Activated T-helper 1 cell treated with anti-CD3 and anti-CD28 coated beads, Interleukin-12 subunit alpha, Interleukin-12 subunit beta, Interleukin-2, Interleukin-4 antibody, amounts not matched to agents 30 ng/mL and 10 ng/mL and 1 ng/mL, durations not matched to agents 14 hours and 24 hours and 36 hours (primary cell): ENCODE measurements around the gene CNTN5. TPM values are rescaled to one million over a fixed set of nuclear protein-coding genes. Genes with fewer than 3 reads are reported as not detected.

ENCODE experiments used
- DNase-seq: peaks from one replicate; pipeline ENCODE4 v3.0.0; 2021; ENCODE audit warnings: low spot score
- H3K27ac Mint-ChIP-seq: one replicate; pipeline ENCODE4 v1.8.0; 2021; ENCODE audit warnings: mild to moderate bottlenecking, mixed read lengths
- H3K27me3 Mint-ChIP-seq: one replicate; pipeline ENCODE4 v1.8.0; 2022; ENCODE audit warnings: mild to moderate bottlenecking, moderate library complexity, mixed read lengths; ENCODE audit not compliant: insufficient read depth
- H3K36me3 Mint-ChIP-seq: one replicate; pipeline ENCODE4 v1.8.0; 2021; ENCODE audit warnings: low read depth, mixed read lengths
- H3K4me1 Mint-ChIP-seq: one replicate; pipeline ENCODE4 v1.8.0; 2021; ENCODE audit warnings: low read depth, mixed read lengths
- H3K4me3 Mint-ChIP-seq: one replicate; pipeline ENCODE4 v1.8.0; 2021; ENCODE audit warnings: mild to moderate bottlenecking, moderate library complexity, mixed read lengths
- H3K9me3 Mint-ChIP-seq: one replicate; pipeline ENCODE4 v1.8.0; 2021; ENCODE audit warnings: mixed read lengths
- intact Hi-C: fragments of 100-400 bp; cut with micrococcal nuclease; formaldehyde crosslinking; loops from one replicate; pipeline ENCODE4 v1.15.1; 2024
- total RNA-seq: library from RNA; stranded (reverse); gene quantifications from 2 replicates; pipeline ENCODE4 v1.2.3, GENCODE V29; 2022

CNTN5 gene
- total RNA-seq, 1 donor from 2014 or later, result not detected

DNA sequence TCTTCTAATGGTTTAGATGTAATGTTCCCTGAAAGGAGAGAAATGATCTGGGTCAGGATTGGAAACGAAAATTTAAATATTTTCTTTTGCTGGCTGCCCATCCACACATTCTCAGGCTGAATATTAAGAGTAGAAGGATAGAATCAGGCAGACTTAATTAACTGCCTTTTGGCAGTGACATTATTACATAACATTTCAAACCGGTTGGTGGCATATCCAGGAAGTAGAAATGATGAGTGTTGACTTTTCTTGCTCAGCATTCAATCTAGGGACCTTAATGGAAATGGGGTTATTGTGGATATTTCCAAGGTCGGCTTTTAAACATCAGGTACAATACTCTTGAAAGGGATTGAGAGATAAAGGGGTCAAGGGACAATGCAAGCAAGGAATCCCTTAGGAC, 989.0 kb downstream of the CNTN5 start:
- intact Hi-C loops, result no loop called here
- no peak for DNase-seq
- H3K4me3 Mint-ChIP-seq, result no peak overlapping the region
- no peak overlapping the region for H3K27ac Mint-ChIP-seq
- peaks cover 6% of the 10 kb centered on the region for H3K9me3 Mint-ChIP-seq
- H3K36me3 Mint-ChIP-seq, result no peaks in the 10 kb centered on the region
- no peaks in the 10 kb centered on the region for H3K27me3 Mint-ChIP-seq
- H3K4me1 Mint-ChIP-seq, result no peaks in the 10 kb centered on the region

DNA sequence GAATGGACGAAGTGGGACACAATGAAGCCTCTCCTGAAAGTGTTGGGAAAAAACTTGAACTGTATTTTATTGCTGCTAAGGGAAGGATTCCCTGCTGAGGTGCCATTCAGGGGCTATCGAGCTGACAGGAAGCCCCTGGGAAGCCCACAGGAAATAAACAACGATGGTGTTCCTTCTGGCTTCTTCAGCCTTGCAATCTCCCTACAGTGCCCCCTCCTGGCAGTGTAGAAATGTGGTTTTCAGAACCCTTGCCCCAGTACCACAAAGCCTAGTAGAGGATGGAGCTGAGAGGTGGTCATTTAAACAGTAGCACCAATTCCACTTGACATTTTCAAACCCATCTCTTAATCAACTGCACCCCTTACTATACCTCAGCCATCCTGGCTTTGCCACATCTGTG, 989.6 kb downstream of the CNTN5 start:
- DNase-seq, result no peak
- H3K4me1 Mint-ChIP-seq, result no peaks in the 10 kb centered on the region
- no peaks in the 10 kb centered on the region for H3K27me3 Mint-ChIP-seq
- no peak overlapping the region for H3K4me3 Mint-ChIP-seq
- no peak overlapping the region for H3K27ac Mint-ChIP-seq
- no peaks in the 10 kb centered on the region for H3K36me3 Mint-ChIP-seq
- H3K9me3 Mint-ChIP-seq, result peaks cover 6% of the 10 kb centered on the region
- intact Hi-C loops, result no loop called here

DNA sequence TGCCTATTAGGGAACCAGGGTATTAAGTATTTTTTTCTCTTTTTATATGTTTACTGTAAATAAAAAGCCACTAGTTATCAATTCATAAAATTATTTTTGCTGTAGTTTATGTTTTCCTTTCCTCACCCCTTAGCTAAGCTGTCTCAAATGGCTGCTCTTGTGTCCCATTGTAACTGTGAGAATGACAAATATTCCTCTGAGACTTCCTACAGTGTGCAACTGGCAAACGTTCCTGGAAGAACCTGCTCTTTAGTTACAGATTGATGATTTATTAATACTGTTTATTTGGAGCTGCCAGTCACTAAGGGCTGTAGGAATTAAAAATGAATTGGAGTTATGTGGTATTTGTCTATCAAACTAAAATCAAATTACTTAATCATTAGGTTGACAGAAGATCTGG, 990.9 kb downstream of the CNTN5 start:
- no peak for DNase-seq
- no peaks in the 10 kb centered on the region for H3K4me1 Mint-ChIP-seq
- intact Hi-C loops, result no loop called here
- no peak overlapping the region for H3K4me3 Mint-ChIP-seq
- H3K36me3 Mint-ChIP-seq, result no peaks in the 10 kb centered on the region
- H3K27me3 Mint-ChIP-seq, result no peaks in the 10 kb centered on the region
- H3K9me3 Mint-ChIP-seq, result peaks cover 6% of the 10 kb centered on the region
- H3K27ac Mint-ChIP-seq, result no peak overlapping the region

DNA sequence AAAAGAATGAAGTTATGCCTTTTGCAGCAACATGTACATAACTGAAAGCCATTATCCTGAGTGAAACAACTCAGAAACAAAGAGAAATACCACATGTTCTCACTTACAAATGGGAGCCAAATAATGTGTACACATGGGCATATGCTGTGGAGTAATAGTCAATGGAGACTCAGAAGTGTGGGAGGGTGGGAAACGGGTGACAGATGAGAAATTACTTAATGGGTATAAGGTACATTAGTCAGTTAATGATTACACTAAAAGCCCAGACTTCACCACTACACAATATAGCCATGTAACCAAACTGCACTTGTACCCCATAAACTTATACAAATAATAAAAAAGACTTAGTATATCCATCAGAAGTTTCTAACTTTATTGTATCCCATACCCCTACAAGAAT, 992.3 kb downstream of the CNTN5 start:
- peaks cover 7% of the 10 kb centered on the region for H3K9me3 Mint-ChIP-seq
- no peaks in the 10 kb centered on the region for H3K36me3 Mint-ChIP-seq
- intact Hi-C loops, result no loop called here
- no peaks in the 10 kb centered on the region for H3K27me3 Mint-ChIP-seq
- no peak overlapping the region for H3K27ac Mint-ChIP-seq
- H3K4me3 Mint-ChIP-seq, result no peak overlapping the region
- H3K4me1 Mint-ChIP-seq, result no peaks in the 10 kb centered on the region
- DNase-seq, result no peak

DNA sequence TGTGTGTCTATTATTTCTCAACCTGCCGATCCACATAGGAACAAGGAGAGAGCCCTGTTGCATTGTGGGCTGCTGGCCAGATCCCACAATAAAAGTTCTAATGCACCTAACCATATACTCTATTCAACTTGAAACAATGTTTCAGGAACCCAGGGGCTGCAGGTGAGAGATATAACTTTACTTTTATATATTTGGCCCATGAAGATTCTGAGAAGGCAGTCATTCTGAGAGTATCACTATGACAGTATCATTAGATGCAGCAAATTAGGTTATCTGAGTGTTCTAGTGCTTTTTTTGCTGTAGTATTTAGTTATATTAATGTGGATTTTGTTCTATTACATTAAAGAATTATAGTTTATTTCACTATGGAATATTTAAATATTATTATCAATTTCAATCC, 1011.2 kb downstream of the CNTN5 start:
- Mint-ChIP-seq H3K4me3 (no peak overlapping the region), H3K27me3 (no peaks in the 10 kb centered on the region), H3K4me1 (no peaks in the 10 kb centered on the region), H3K27ac (no peak overlapping the region), H3K9me3 (peaks cover 8% of the 10 kb centered on the region), H3K36me3 (no peaks in the 10 kb centered on the region)
- DNase-seq, result no peak
- intact Hi-C loops, result no loop called here

DNA sequence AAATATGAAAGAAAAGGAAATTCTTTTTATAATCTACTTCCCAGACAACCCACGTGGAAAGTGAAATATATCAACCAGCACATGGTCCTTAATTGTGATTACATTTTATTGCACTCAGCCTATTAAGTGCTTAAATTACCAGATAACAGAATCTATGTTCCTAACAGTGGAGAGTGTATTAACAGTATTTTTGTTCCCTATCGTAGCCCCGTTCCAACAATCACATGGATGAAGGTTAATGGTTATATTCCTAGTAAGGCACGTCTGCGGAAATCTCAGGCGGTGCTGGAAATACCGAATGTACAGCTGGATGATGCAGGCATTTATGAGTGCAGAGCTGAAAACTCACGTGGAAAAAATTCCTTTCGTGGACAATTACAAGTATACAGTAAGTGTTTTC, 1040.3 kb downstream of the CNTN5 start:
- H3K9me3 Mint-ChIP-seq, result peaks cover 16% of the 10 kb centered on the region
- H3K4me3 Mint-ChIP-seq, result no peak overlapping the region
- intact Hi-C loops, result no loop called here
- H3K27me3 Mint-ChIP-seq, result no peaks in the 10 kb centered on the region
- no peaks in the 10 kb centered on the region for H3K36me3 Mint-ChIP-seq
- no peak overlapping the region for H3K27ac Mint-ChIP-seq
- DNase-seq, result no peak
- H3K4me1 Mint-ChIP-seq, result no peaks in the 10 kb centered on the region

DNA sequence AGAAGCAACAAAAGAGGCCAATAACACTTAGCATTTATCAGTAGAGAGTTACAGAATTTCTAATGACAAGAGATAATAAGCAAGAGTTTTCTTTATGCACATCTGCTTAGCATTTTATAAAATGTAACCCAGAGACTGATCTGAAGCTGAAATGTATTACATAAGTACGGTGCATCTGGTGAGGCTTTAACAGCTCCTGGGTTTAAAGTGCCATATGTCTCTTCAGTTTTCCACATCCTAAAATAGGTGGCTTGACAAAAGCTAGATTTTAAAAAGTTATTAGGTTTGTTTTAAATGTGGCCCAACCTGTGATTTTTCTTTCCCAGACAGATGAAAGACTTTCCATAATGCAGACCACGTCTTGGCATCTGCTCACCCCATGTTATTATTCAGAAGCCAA, 1045.7 kb downstream of the CNTN5 start:
- no peak for DNase-seq
- Mint-ChIP-seq H3K4me3 (no peak overlapping the region), H3K9me3 (peaks cover 7% of the 10 kb centered on the region), H3K36me3 (no peaks in the 10 kb centered on the region), H3K4me1 (no peaks in the 10 kb centered on the region), H3K27me3 (no peaks in the 10 kb centered on the region), H3K27ac (no peak overlapping the region)
- intact Hi-C loops, result no loop called here

DNA sequence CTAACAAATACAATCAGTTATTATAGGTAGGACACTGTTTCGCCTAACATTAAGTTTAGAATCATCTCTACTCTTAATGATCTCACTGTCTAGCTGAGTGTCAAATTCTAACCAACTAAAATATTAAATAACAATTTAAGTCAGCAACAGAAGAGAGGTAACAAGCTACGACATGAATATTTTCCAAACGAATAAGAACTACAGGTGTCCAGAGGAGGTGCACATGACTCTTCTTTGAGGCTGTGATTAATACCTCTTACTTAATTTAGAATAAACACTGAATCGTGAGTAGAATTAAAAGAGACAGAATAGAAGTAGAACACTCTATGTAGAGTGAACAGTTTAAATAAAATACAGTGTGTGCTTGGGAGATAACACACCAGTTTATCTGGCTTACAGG, 1047.4 kb downstream of the CNTN5 start:
- H3K4me1 Mint-ChIP-seq, result no peaks in the 10 kb centered on the region
- H3K4me3 Mint-ChIP-seq, result no peak overlapping the region
- no peaks in the 10 kb centered on the region for H3K27me3 Mint-ChIP-seq
- peaks cover 4% of the 10 kb centered on the region for H3K9me3 Mint-ChIP-seq
- no peaks in the 10 kb centered on the region for H3K36me3 Mint-ChIP-seq
- H3K27ac Mint-ChIP-seq, result no peak overlapping the region
- intact Hi-C loops, result no loop called here
- DNase-seq, result no peak

DNA sequence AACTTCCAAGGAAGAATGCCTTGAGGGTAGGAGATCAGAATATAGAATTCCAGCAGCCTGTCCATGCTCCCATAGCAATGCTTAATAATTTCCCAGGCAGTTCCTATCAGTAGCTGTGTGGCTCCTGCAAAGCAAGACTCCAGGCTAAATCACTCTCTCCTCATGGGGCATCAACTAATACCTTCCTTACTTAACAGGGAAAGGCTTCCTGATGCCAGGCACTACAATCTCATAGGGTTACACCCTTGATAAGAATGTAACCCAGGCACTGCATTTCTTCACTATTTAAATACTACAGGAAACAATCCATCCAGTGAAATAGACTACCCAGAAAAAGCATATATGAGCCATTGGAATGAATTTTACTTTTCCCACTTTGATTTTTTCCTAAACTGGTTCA, 1051.4 kb downstream of the CNTN5 start:
- no peak overlapping the region for H3K4me3 Mint-ChIP-seq
- peaks cover 10% of the 10 kb centered on the region for H3K9me3 Mint-ChIP-seq
- intact Hi-C loops, result no loop called here
- no peaks in the 10 kb centered on the region for H3K4me1 Mint-ChIP-seq
- H3K27me3 Mint-ChIP-seq, result no peaks in the 10 kb centered on the region
- DNase-seq, result no peak
- no peak overlapping the region for H3K27ac Mint-ChIP-seq
- H3K36me3 Mint-ChIP-seq, result no peaks in the 10 kb centered on the region

DNA sequence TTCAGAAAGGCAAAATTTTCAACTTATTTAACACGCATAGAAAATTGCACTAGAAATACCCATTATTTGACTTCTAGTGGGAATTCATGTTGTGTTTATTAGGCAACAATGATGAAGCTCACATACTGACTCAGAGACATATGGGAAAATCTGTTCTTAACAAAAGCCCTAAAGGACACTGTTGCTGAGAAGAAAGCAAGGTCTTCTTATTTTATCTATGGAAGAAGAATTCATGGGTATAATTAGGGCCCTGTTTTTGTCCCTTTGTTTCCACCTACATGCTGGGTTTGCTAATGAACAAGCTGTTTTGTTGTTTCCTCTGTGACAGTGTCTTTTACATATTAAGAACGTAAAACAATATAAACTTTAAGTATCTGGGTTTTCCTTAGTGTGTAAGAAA, 1059.6 kb downstream of the CNTN5 start:
- Mint-ChIP-seq H3K27ac (no peak overlapping the region), H3K27me3 (no peaks in the 10 kb centered on the region), H3K4me3 (no peak overlapping the region), H3K4me1 (no peaks in the 10 kb centered on the region), H3K9me3 (peaks cover 21% of the 10 kb centered on the region), H3K36me3 (no peaks in the 10 kb centered on the region)
- DNase-seq, result no peak
- intact Hi-C loops, result no loop called here

DNA sequence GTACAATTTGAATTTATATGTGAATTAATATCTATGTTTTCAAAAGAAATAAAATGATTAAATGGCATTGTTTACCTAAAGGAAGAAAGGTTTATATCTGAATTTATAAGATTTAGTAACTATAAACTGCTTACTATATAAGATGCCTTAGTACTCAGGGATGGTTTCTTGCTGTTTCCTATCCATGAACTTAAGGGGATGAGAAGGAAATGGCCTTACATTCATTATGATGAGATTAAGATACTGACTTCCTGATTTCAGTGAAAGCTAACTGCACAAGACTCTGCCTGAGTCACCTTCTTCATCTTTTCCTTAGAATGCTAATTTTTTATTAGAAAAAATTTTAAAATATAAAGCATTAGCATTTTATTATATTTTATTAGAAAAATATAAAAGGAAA, 1060.1 kb downstream of the CNTN5 start:
- Mint-ChIP-seq H3K36me3 (no peaks in the 10 kb centered on the region), H3K27ac (no peak overlapping the region), H3K4me1 (no peaks in the 10 kb centered on the region), H3K4me3 (no peak overlapping the region), H3K27me3 (no peaks in the 10 kb centered on the region), H3K9me3 (peaks cover 17% of the 10 kb centered on the region)
- no peak for DNase-seq
- intact Hi-C loops, result no loop called here

DNA sequence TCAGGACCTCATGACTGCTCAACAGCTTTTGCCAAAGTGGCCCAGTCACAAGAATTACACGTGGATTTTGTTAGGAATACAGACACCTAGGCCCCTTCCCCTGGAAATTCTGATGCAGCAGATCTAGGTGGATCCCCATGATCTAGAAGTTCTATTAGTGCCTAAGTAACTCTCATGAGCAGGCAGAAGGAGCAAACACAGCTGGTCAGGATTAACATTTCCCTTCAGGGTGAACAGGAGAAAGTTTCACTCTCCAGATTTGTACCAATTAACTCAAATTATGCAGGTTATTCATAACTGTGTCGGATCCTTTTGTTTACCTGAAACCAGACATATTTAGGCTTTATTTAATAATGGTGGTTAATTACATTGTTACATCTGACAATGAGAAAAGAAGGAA, 1072.9 kb downstream of the CNTN5 start:
- no peaks in the 10 kb centered on the region for H3K4me1 Mint-ChIP-seq
- H3K9me3 Mint-ChIP-seq, result peaks cover 20% of the 10 kb centered on the region
- H3K36me3 Mint-ChIP-seq, result no peaks in the 10 kb centered on the region
- intact Hi-C loops, result no loop called here
- no peak for DNase-seq
- H3K4me3 Mint-ChIP-seq, result no peak overlapping the region
- H3K27me3 Mint-ChIP-seq, result no peaks in the 10 kb centered on the region
- no peak overlapping the region for H3K27ac Mint-ChIP-seq

DNA sequence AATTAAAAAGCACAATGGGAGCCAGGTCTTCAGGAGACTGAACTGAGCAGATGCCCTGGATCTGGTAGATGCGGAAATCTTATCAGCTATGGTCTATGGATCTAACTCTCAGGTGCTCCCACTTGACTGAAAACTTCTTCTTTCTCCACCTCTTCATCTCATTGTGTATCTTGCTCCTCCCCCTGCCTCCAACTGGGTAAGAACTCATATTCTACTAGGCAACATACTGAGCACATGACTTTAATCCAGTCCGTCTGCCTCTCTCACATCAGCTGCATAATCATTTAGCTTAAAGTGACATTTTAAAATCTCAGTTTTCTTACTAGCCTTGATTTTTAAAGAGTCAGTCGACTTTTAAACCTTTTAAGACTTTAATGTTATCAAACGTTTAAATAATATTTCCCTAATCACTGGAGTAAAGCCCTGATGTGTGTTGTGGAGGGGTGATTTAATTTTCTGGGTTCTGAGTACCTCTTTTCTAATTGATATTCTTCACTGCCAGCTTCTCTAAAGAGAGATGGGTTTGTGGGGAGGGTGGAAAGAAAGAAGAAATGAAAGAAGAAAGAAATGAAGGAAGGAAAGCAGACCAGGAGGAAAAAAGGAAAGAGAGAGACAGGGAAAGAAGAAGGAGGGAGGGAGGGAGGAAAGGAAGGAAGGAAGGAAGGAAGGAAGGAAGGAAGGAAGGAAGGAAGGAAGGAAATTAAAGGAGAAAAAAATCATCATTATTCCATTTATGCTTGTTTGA, 1073.5 kb downstream of the CNTN5 start:
- Mint-ChIP-seq H3K27me3 (no peaks in the 10 kb centered on the region), H3K36me3 (no peaks in the 10 kb centered on the region), H3K9me3 (peaks cover 20% of the 10 kb centered on the region), H3K27ac (no peak overlapping the region), H3K4me1 (no peaks in the 10 kb centered on the region), H3K4me3 (no peak overlapping the region)
- intact Hi-C loops, result no loop called here
- DNase-seq, result no peak

DNA sequence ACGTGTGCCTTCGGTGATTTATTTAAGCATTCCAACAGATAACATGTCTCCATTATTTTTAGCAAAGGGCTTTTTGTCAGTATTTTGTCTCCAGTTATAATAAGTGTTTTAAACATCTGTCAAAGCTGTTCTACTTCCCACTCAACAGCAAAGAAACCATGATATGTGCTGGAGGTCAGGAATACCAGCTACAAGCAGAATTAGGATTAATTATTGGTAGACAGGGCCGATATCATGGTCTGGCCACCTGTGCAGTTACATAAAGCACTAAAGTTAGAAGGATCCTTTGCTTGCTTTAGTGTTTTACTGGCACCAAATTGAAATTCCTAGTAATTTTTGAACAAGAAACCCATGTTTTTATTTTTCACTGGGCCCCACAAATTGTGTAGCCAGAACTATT, 1075.1 kb downstream of the CNTN5 start:
- Mint-ChIP-seq H3K27me3 (no peaks in the 10 kb centered on the region), H3K36me3 (no peaks in the 10 kb centered on the region), H3K4me1 (no peaks in the 10 kb centered on the region), H3K9me3 (peaks cover 29% of the 10 kb centered on the region), H3K4me3 (no peak overlapping the region), H3K27ac (no peak overlapping the region)
- intact Hi-C loops, result no loop called here
- no peak for DNase-seq
